WTC11 (cell line): Measurements from ENCODE around the gene CCBE1. TPM values are rescaled to one million over a fixed set of nuclear protein-coding genes. Genes with fewer than 3 reads are reported as not detected.

Experiments used
- ATAC-seq: fragments of 200-7000 bp; cut with Tn5 transposase; 2 replicates; pipeline ENCODE4 v1.10.0; 2021; ENCODE audit warnings: mild to moderate bottlenecking, moderate library complexity
- CTCF ChIA-PET: fragments of 300-600 bp; sonication (Branson Sonifier 250); formaldehyde crosslinking; loops from one replicate; lab custom pipeline; 2021; ENCODE audit warnings: antibody characterized with exemption; lab: Charles Lee
- POLR2A ChIA-PET: fragments of 350-600 bp; sonication (Branson Sonifier 250); formaldehyde crosslinking; loops from one replicate; lab custom pipeline; 2021; ENCODE audit warnings: antibody characterized with exemption; lab: Charles Lee
- DNase-seq: peaks from one replicate; pipeline ENCODE4 v3.0.0; 2021; ENCODE audit warnings: low spot score
- H3K27ac Mint-ChIP-seq: 2 replicates; pipeline ENCODE4 v1.8.0; 2021; ENCODE audit warnings: mixed read lengths
- H3K27me3 Mint-ChIP-seq: 2 replicates; pipeline ENCODE4 v1.8.0; 2021; ENCODE audit warnings: low read depth, mild to moderate bottlenecking, moderate library complexity, mixed read lengths
- H3K36me3 Mint-ChIP-seq: 2 replicates; pipeline ENCODE4 v1.8.0; 2021; ENCODE audit warnings: mixed read lengths
- H3K4me1 Mint-ChIP-seq: 2 replicates; pipeline ENCODE4 v1.8.0; 2022; ENCODE audit warnings: mixed read lengths
- H3K4me3 Mint-ChIP-seq: 2 replicates; pipeline ENCODE4 v1.8.0; 2021; ENCODE audit warnings: mild to moderate bottlenecking, moderate library complexity, mixed read lengths
- H3K9me3 Mint-ChIP-seq: 2 replicates; pipeline ENCODE4 v1.8.0; 2021; ENCODE audit warnings: mixed read lengths
- ATF3 ChIP-seq: sonication (generic); formaldehyde crosslinking; conservative IDR thresholded peaks from 2 replicates; pipeline ENCODE4 v1.8.1; 2022; ENCODE audit warnings: mild to moderate bottlenecking, missing genetic modification reagents
- ATF6 ChIP-seq: sonication (generic); formaldehyde crosslinking; IDR thresholded peaks from 2 replicates; pipeline ENCODE4 v1.8.1; 2023; ENCODE audit warnings: mild to moderate bottlenecking, missing genetic modification reagents
- CREB1 ChIP-seq: sonication (generic); formaldehyde crosslinking; IDR thresholded peaks from 2 replicates; pipeline ENCODE4 v1.8.0; 2023; ENCODE audit warnings: mild to moderate bottlenecking, missing genetic modification reagents
- CREM ChIP-seq: sonication (generic); formaldehyde crosslinking; IDR thresholded peaks from 2 replicates; pipeline ENCODE4 v1.8.1; 2022; ENCODE audit warnings: mild to moderate bottlenecking, missing genetic modification reagents, moderate library complexity
- FOXP1 ChIP-seq: sonication (generic); formaldehyde crosslinking; IDR thresholded peaks from 2 replicates; pipeline ENCODE4 v1.8.0; 2022; ENCODE audit warnings: missing genetic modification reagents, mild to moderate bottlenecking, moderate library complexity, borderline replicate concordance
- GABPB1 ChIP-seq: sonication (generic); formaldehyde crosslinking; IDR thresholded peaks from 2 replicates; pipeline ENCODE4 v1.8.1; 2023; ENCODE audit warnings: mild to moderate bottlenecking, missing genetic modification reagents
- GRHL2 ChIP-seq: fragments of 250-450 bp; sonication (Bioruptor Pico); IDR thresholded peaks from 2 replicates; pipeline ENCODE4 v1.8.0; 2022; ENCODE audit warnings: mild to moderate bottlenecking, moderate library complexity; ENCODE audit not compliant: insufficient replicate concordance, severe bottlenecking
- IRF1 ChIP-seq: sonication (generic); formaldehyde crosslinking; IDR thresholded peaks from 2 replicates; pipeline ENCODE4 v1.8.0; 2023; ENCODE audit warnings: missing genetic modification reagents
- IRF2 ChIP-seq: sonication (generic); formaldehyde crosslinking; IDR thresholded peaks from 2 replicates; pipeline ENCODE4 v1.8.0; 2022; ENCODE audit warnings: low read depth, missing genetic modification reagents, borderline replicate concordance
- JAZF1 ChIP-seq: fragments of 250-450 bp; sonication (Bioruptor Pico); IDR thresholded peaks from 2 replicates; pipeline ENCODE4 v1.9.0; 2021; ENCODE audit warnings: moderate library complexity, mild to moderate bottlenecking, inconsistent platforms
- MXD4 ChIP-seq: fragments of 250-450 bp; sonication (Bioruptor Pico); IDR thresholded peaks from 2 replicates; pipeline ENCODE4 v1.8.0; 2021; ENCODE audit warnings: mild to moderate bottlenecking, moderate library complexity, borderline replicate concordance
- MYBL2 ChIP-seq: sonication (generic); formaldehyde crosslinking; IDR thresholded peaks from 2 replicates; pipeline ENCODE4 v1.8.1; 2023; ENCODE audit warnings: mild to moderate bottlenecking, moderate library complexity, missing genetic modification reagents
- NR3C1 ChIP-seq: sonication (generic); formaldehyde crosslinking; conservative IDR thresholded peaks from 2 replicates; pipeline ENCODE4 v1.8.1; 2023; ENCODE audit warnings: low read depth, mild to moderate bottlenecking, missing genetic modification reagents
- OVOL2 ChIP-seq: fragments of 250-450 bp; sonication (Bioruptor Pico); IDR thresholded peaks from 2 replicates; pipeline ENCODE4 v1.9.0; 2021; ENCODE audit warnings: mild to moderate bottlenecking, borderline replicate concordance
- PRRX2 ChIP-seq: fragments of 250-450 bp; sonication (Bioruptor Pico); IDR thresholded peaks from 2 replicates; pipeline ENCODE4 v1.8.0; 2021; ENCODE audit warnings: mild to moderate bottlenecking
- RORB ChIP-seq: fragments of 250-450 bp; sonication (Bioruptor Pico); IDR thresholded peaks from 2 replicates; pipeline ENCODE4 v1.9.0; 2021; ENCODE audit warnings: mild to moderate bottlenecking
- SOX15 ChIP-seq: fragments of 250-450 bp; sonication (Bioruptor Pico); IDR thresholded peaks from 2 replicates; pipeline ENCODE4 v1.9.0; 2021; ENCODE audit warnings: mild to moderate bottlenecking
- STAT6 ChIP-seq: sonication (generic); formaldehyde crosslinking; conservative IDR thresholded peaks from 2 replicates; pipeline ENCODE4 v1.8.1; 2023; ENCODE audit warnings: mild to moderate bottlenecking, low read depth, missing genetic modification reagents, moderate library complexity
- TEAD1 ChIP-seq: sonication (generic); formaldehyde crosslinking; IDR thresholded peaks from 2 replicates; pipeline ENCODE4 v1.8.0; 2022; ENCODE audit warnings: mild to moderate bottlenecking, missing genetic modification reagents
- ZNF138 ChIP-seq: sonication (generic); formaldehyde crosslinking; conservative IDR thresholded peaks from 2 replicates; pipeline ENCODE4 v1.8.1; 2022; ENCODE audit warnings: mild to moderate bottlenecking, moderate library complexity, missing genetic modification reagents
- ZNF317 ChIP-seq: sonication (generic); formaldehyde crosslinking; IDR thresholded peaks from 2 replicates; pipeline ENCODE4 v1.8.1; 2023; ENCODE audit warnings: low read depth, mild to moderate bottlenecking, moderate library complexity, missing genetic modification reagents, borderline replicate concordance
- ZNF512 ChIP-seq: sonication (generic); formaldehyde crosslinking; IDR thresholded peaks from 2 replicates; pipeline ENCODE4 v1.8.1; 2022; ENCODE audit warnings: missing genetic modification reagents, borderline replicate concordance
- total RNA-seq: library from RNA; stranded (reverse); gene quantifications from 3 replicates; pipeline ENCODE4 v1.2.3, GENCODE V29; 2021
- TF ChIP-seq, protein P1 (sequence below): fragments of 250-450 bp; sonication (Bioruptor Pico); IDR thresholded peaks from 2 replicates; pipeline ENCODE4 v2.1.2; 2022; ENCODE audit warnings: mild to moderate bottlenecking, moderate library complexity
- TF ChIP-seq, protein P2 (sequence below): fragments of 250-450 bp; sonication (Bioruptor Pico); IDR thresholded peaks from 2 replicates; pipeline ENCODE4 v1.9.0; 2021; ENCODE audit warnings: moderate library complexity, mild to moderate bottlenecking, inconsistent platforms, borderline replicate concordance

Gene CCBE1
- total RNA-seq, 1 experiment from 2014 or later, result 9.7 TPM

DNA sequence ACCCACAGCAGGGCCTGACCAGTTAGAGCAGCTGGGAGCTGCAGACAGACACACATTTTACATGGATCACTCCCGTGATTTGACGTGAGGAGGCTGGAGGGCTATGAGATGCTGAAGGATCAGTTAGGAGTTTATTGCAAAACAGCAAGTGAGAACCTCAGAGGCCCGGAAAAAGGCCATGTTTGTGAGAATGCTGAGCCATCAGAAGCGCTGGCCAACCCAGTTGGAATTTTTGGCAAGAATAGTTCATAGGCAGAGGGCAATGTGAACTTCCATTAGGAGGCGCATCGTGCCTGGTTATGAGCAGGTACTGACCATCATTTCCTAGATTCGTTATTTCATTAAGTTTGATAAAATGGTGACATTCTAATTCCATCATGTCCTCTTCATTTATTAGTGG is 314.8 kb downstream of the CCBE1 start:
- CTCF ChIA-PET, result interaction anchor here (1.3 kb wide), 1 partner anchor 20 kb away, joined by 8 read pairs; no protein-coding TSS in a partner anchor
- no peak for TF ChIP-seq RORB (CRISPR knock-in tag)
- TF ChIP-seq IRF1, result no peak
- TF ChIP-seq GRHL2 (CRISPR knock-in tag), result no peak
- no peak for TF ChIP-seq CREM (CRISPR knock-in tag)
- TF ChIP-seq FOXP1 (CRISPR knock-in tag), result no peak
- TF ChIP-seq GABPB1 (CRISPR knock-in tag), result no peak
- TF ChIP-seq ZNF317 (CRISPR knock-in tag), result no peak
- no peak for TF ChIP-seq TEAD1 (CRISPR knock-in tag)
- no peak for TF ChIP-seq MXD4 (CRISPR knock-in tag)
- TF ChIP-seq, all 79 proteins: peak for 0
- Mint-ChIP-seq H3K36me3 (no peaks in the 10 kb centered on the region), H3K27me3 (peaks cover 98% of the 10 kb centered on the region), H3K27ac (no peak overlapping the region), H3K4me1 (peaks cover 26% of the 10 kb centered on the region), H3K9me3 (no peaks in the 10 kb centered on the region), H3K4me3 (no peak overlapping the region)
- no peak for DNase-seq
- ATAC-seq, result no peak
- POLR2A ChIA-PET, result no interaction called here

DNA sequence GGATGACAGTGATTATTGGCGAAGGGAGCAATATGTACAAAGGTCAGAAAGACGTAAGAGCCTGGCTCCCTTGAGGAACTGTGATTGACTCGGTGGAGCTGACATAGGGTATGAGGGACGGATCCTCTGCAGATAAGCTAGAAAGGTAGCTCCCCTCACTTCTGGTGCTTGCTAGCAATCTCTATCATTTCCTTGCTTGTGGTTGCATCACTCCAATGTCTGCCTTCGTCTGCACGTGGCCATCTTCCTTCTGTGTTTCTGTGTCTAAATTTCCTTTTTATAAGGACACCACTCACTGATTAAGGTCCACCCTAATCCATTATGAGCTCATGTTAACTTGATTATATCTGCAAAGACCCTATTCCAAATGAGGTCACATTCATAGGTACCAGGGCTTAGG is 315.3 kb downstream of the CCBE1 start:
- no peak overlapping the region for H3K27ac Mint-ChIP-seq

More for the DNA sequence above, 315.3 kb downstream of the CCBE1 start:
- CTCF ChIA-PET, result interaction anchor here (1.3 kb wide), 1 partner anchor 20 kb away, joined by 8 read pairs; no protein-coding TSS in a partner anchor
- Mint-ChIP-seq H3K9me3 (no peaks in the 10 kb centered on the region), H3K27me3 (peaks cover 98% of the 10 kb centered on the region), H3K36me3 (no peaks in the 10 kb centered on the region), H3K4me1 (peaks cover 23% of the 10 kb centered on the region), H3K4me3 (no peak overlapping the region)
- no peak for DNase-seq
- TF ChIP-seq ZNF317 (CRISPR knock-in tag) (no peak), NR3C1 (CRISPR knock-in tag) (no peak), SOX15 (CRISPR knock-in tag) (no peak), PRRX2 (CRISPR knock-in tag) (no peak), OVOL2 (CRISPR knock-in tag) (no peak), GABPB1 (CRISPR knock-in tag) (no peak), STAT6 (CRISPR knock-in tag) (no peak), ATF6 (CRISPR knock-in tag) (no peak), ZNF138 (CRISPR knock-in tag) (no peak), ATF3 (CRISPR knock-in tag) (no peak), ZNF512 (CRISPR knock-in tag) (no peak), JAZF1 (CRISPR knock-in tag) (no peak), CREB1 (CRISPR knock-in tag) (no peak), MYBL2 (CRISPR knock-in tag) (no peak), IRF2 (no peak)
- TF ChIP-seq, protein P1, sequence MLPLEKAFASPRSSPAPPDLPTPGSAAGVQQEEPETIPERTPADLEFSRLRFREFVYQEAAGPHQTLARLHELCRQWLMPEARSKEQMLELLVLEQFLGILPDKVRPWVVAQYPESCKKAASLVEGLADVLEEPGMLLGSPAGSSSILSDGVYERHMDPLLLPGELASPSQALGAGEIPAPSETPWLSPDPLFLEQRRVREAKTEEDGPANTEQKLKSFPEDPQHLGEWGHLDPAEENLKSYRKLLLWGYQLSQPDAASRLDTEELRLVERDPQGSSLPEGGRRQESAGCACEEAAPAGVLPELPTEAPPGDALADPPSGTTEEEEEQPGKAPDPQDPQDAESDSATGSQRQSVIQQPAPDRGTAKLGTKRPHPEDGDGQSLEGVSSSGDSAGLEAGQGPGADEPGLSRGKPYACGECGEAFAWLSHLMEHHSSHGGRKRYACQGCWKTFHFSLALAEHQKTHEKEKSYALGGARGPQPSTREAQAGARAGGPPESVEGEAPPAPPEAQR (CRISPR knock-in tag), result no peak
- TF ChIP-seq, protein P2, sequence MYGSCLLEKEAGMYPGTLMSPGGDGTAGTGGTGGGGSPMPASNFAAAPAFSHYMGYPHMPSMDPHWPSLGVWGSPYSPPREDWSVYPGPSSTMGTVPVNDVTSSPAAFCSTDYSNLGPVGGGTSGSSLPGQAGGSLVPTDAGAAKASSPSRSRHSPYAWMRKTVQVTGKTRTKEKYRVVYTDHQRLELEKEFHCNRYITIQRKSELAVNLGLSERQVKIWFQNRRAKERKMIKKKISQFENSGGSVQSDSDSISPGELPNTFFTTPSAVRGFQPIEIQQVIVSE (CRISPR knock-in tag), result no peak
- ATAC-seq, result no peak
- POLR2A ChIA-PET, result no interaction called here
